NCI-H748 treated with DMSO at 0.1 percent for 48 hours (cell line): Measurements from ENCODE around the gene ASXL3.

Experiments
- DNase-seq: peaks from one replicate; lab custom pipeline; 2025; lab: John Stamatoyannopoulos, UW

ASXL3 gene

DNA sequence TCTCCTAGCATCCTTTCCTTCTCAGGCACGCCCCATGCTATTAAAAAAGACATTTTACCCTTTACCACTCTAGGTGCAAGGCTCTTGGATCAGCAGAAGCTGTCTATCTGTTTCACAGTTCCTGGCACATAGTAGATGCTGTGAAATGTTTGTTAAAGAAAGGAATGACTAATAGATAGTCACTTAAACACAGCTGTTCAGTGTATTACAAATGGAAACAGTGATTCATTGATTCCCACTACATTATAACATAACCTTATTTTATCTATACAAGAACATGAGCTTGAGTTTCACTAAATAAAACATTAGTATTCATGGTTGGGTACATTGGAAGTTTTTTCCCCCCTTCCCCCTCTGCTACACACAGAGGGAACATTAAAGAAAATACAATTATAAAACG lies 142.1 kb downstream of the ASXL3 start:
- no peak for DNase-seq

DNA sequence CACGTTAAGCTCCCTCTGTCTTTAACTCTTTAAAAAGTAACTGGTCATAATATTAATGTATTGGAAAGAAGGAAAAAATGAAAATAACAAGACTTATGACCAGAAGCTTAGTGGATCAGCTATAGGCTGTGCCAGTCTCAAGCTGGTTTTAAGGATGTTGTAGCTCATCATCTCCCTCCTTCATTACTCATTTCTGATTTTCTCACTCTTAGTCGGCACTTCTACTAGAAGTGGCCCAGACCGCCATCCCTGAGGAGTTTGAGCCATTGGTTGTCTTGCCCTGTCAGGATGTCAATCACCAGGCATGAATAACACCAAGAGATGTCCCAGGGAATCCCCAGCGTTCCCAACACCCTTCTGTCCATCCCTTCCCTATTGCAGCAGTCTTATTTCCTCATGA lies 151.5 kb downstream of the ASXL3 start:
- DNase-seq: no peak

DNA sequence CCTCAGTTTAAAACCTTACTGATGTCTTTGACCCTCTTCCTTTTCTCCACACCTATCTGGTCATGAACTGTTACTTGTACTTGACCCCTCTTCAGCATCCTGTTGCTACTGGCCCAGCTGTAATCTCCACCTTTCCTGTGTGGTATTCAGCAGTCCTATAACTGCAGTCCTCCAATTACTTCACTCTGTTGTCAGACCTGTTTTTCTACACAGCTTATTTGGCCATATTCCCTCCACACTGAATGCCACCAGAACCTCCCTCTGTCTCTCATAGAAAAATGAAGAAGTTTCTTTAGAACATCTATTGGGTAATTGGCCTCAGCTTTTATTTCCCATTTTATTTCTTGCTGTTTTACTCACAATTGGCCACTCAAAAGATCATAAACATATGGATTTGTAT lies 155.4 kb downstream of the ASXL3 start:
- DNase-seq: no peak

DNA sequence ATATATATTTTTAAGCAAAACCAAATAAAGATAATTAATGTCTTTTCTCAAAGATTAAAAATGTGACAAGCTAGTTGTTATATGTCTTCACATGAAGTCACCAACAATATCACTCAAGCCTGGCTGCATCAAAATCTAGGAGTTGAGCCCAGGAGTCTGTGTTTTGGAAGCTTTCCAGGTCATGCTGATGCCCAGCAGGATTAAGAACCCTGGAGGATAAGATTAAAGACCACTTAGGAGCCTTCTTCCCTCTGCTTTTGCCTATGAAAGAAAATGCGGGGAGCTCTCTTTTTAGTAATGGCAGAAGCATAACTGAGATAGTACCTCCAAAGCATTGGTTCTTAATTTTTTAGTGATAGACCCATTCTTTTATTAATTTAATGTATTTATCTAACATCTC lies 157.4 kb downstream of the ASXL3 start:
- no peak for DNase-seq

- no peak for DNase-seq
Measured at GRCh38 chr18:33741760-33742159, 163.7 kb downstream of the ASXL3 start.

- peak; percentile 82 for DNase-seq
Measured at GRCh38 chr18:33744032-33744697, 166.1 kb downstream of the ASXL3 start.

- DNase-seq: peak; percentile 86
Measured at GRCh38 chr18:33745151-33745795, 167.3 kb downstream of the ASXL3 start.

DNA sequence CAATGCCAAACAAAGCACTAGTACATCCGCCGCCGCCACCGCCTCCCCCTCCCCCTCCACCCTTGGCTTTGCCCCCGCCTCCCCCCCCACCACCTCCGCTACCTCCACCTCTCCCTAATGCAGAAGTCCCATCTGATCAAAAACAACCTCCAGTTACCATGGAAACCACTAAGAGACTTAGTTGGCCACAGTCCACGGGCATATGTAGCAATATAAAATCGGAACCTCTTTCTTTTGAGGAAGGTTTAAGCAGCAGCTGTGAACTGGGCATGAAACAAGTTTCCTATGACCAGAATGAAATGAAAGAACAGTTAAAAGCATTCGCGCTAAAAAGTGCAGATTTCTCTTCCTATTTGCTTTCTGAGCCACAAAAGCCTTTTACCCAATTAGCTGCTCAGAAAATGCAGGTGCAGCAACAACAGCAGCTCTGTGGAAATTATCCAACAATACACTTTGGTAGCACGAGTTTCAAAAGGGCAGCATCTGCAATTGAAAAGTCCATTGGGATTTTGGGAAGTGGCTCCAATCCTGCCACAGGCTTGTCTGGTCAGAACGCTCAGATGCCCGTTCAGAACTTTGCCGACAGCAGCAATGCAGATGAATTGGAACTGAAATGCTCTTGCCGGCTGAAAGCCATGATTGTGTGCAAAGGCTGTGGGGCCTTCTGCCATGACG lies 168.0 kb downstream of the ASXL3 start:
- peak; percentile 96 for DNase-seq

- peak; percentile 51 for DNase-seq
Measured at GRCh38 chr18:33749834-33750233, 171.8 kb downstream of the ASXL3 start.

DNA sequence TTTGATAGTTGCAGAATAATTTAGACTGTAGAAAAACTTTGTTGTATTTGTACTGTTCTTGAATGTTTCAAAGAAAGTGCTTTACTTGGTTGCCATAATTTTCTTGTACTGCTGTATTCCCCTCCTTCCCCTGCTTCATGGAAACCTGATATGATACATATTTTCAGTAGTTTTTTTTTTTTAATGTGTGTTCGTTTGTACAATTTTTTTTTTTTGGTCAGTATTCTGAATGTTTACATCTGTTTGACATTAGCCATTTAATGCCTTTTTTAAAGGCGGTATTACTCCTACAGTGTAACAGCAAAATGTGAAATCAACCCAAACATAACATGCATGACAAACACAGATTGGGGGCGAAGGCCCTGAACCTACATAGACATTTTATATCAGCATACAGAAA lies 172.3 kb downstream of the ASXL3 start:
- no peak for DNase-seq

DNA sequence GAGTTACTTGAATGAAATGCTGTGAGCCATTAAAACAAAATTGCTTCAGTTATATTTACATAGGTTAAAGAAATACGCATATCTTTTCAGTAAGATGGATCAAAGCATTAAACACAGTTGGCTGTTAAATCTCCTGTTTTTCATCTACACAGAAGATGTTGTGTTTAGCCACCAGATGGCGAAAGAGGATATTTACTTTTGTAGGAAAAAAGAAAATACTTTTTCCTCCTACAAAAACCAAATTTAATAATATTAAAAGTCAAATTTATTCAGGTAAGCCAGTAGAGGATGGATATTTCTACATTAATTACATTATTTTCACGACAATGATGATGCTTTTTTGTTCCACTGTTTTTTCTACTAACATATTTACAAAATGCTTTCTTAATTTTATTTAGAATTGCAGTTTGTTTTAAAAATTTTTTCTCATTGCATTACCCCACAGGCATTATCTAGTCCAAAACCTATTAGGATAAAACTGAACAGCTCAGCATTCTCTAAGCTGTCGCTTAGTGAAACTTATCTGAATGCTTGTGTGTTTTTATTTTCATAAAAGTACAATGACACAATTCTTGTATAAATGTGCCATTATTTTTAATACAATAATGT lies 173.7 kb downstream of the ASXL3 start:
- peak; percentile 76 for DNase-seq

DNA sequence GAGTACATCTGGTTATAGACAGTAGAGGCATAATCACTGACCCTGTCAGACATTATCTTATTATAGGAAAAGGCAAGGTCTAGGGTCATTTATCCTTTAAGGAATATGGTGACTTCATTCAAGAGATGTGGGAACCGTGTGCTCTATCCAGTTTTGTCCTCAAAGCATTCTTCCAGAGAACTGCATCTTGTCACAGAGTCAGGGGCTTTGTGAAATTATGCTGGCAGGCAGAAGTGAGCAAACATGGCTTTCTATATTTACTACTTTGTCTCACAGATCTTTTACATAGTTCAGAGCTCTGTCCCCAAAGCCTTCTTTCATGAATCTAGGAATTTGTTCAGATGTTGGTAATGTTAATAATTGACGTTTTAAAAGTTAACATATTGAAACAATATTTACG lies 177.4 kb downstream of the ASXL3 start:
- DNase-seq: no peak

GRCh38 chr18:33755931-33756560 lies 178.0 kb downstream of the ASXL3 start:
- peak; percentile 66 for DNase-seq

DNA sequence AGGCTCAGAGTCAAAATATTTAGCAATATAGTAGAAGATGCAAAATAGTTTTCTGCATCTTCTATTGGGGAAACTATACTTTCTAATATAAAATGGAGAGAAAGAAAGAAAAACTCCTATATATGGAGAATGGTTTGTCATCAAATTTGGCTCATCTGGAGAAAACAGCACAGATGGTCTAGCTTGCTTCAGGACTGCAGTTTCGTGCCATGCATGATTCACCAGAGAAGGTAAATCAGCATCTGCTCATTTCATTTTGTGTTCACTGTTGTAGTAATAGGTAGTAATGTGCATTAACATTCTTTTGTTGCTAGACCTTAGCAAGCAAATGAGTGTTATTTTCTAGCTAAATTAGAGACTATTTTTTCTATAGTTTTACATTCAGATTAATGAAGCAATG lies 179.0 kb downstream of the ASXL3 start:
- DNase-seq: no peak

GRCh38 chr18:33761363-33761762 lies 183.3 kb downstream of the ASXL3 start:
- peak; percentile 58 for DNase-seq

GRCh38 chr18:33781429-33781828 lies 203.4 kb downstream of the ASXL3 start:
- DNase-seq: peak; percentile 81
